Kidney tubule cell (primary cell): ENCODE measurements around the gene OR6J1.
"Not testable (repeated sequence)": the region's sequence is repeated elsewhere in the genome, so short reads cannot be mapped to it uniquely, and the experiment has no call there.

ENCODE experiments used
- DNase-seq: peaks from one replicate; pipeline ENCODE4 v3.0.0-alpha.2; 2018; ENCODE audit warnings: low spot score

Gene OR6J1

GRCh38 chr14:22650960-22651521 lies 6.9 kb upstream of the OR6J1 start:
- peak; percentile 73 for DNase-seq

- no peak for DNase-seq
These were observed 6.0 kb upstream of the OR6J1 start for GRCh38 chr14:22650046-22650739.

- DNase-seq: no peak
These were observed 4.4 kb upstream of the OR6J1 start for GRCh38 chr14:22648506-22648905.

GRCh38 chr14:22646570-22647254 lies 2.6 kb upstream of the OR6J1 start:
- no peak for DNase-seq

- peak; percentile 22 for DNase-seq
These were observed 2.3 kb downstream of the OR6J1 start for GRCh38 chr14:22641846-22642245.

- no peak for DNase-seq
These were observed 4.0 kb downstream of the OR6J1 start for GRCh38 chr14:22640192-22640591.

- not testable (repeated sequence) for DNase-seq
These were observed 8.2 kb downstream of the OR6J1 start for GRCh38 chr14:22635980-22636379.

- DNase-seq: no peak
These were observed 9.8 kb downstream of the OR6J1 start for GRCh38 chr14:22634233-22634900.

- no peak for DNase-seq
These were observed 13.7 kb downstream of the OR6J1 start for GRCh38 chr14:22630486-22630885.

- DNase-seq: no peak
These were observed 14.1 kb downstream of the OR6J1 start for GRCh38 chr14:22630066-22630465.

GRCh38 chr14:22629361-22629760 lies 14.8 kb downstream of the OR6J1 start:
- DNase-seq: no peak

GRCh38 chr14:22627506-22628263 lies 16.5 kb downstream of the OR6J1 start:
- DNase-seq: no peak

GRCh38 chr14:22626590-22626989 lies 17.6 kb downstream of the OR6J1 start:
- no peak for DNase-seq

- no peak for DNase-seq
These were observed 21.1 kb downstream of the OR6J1 start for GRCh38 chr14:22623047-22623446.

- DNase-seq: no peak
These were observed 21.9 kb downstream of the OR6J1 start for GRCh38 chr14:22622255-22622654.

- DNase-seq: not testable (repeated sequence)
These were observed 28.4 kb downstream of the OR6J1 start for GRCh38 chr14:22615765-22616164.

GRCh38 chr14:22614240-22614799 lies 29.8 kb downstream of the OR6J1 start:
- DNase-seq: peak; percentile 99

GRCh38 chr14:22613736-22614239 lies 30.4 kb downstream of the OR6J1 start:
- DNase-seq: no peak

- no peak for DNase-seq
These were observed 31.0 kb downstream of the OR6J1 start for GRCh38 chr14:22613106-22613695.

- no peak for DNase-seq
These were observed 33.2 kb downstream of the OR6J1 start for GRCh38 chr14:22610931-22611330.

GRCh38 chr14:22607291-22607690 lies 36.9 kb downstream of the OR6J1 start:
- DNase-seq: peak; percentile 49
